IgD-negative memory B cell (primary cell): ENCODE data around the gene ZNF124. TPM values are rescaled to one million over a fixed set of nuclear protein-coding genes. Genes with fewer than 3 reads are reported as not detected.
"Not testable (repeated sequence)": the region's sequence is repeated elsewhere in the genome, so short reads cannot be mapped to it uniquely, and the experiment has no call there.

Source experiments
- H3K27ac Mint-ChIP-seq, 3 donors: one replicate each; pipeline ENCODE4 v1.8.0; 2020 to 2022; ENCODE audit warnings: mild to moderate bottlenecking in 3 of 3, mixed read lengths in 3 of 3, moderate library complexity in 1 of 3
- H3K27me3 Mint-ChIP-seq: one replicate; pipeline ENCODE4 v1.8.0; 2021; ENCODE audit warnings: mixed read lengths
- H3K36me3 Mint-ChIP-seq: one replicate; pipeline ENCODE4 v1.8.0; 2020; ENCODE audit warnings: mild to moderate bottlenecking, mixed read lengths
- H3K4me1 Mint-ChIP-seq, 3 donors: one replicate each; pipeline ENCODE4 v1.8.0; 2020 to 2022; ENCODE audit warnings: mixed read lengths in 3 of 3, mild to moderate bottlenecking in 1 of 3
- H3K4me3 Mint-ChIP-seq, 4 donors: one replicate each; pipeline ENCODE4 v1.8.0; 2020 to 2022; ENCODE audit warnings: mild to moderate bottlenecking in 4 of 4, mixed read lengths in 4 of 4, moderate library complexity in 3 of 4
- H3K9me3 Mint-ChIP-seq, 3 donors: one replicate each; pipeline ENCODE4 v1.8.0; 2020 to 2021; ENCODE audit warnings: mixed read lengths in 3 of 3, mild to moderate bottlenecking in 1 of 3
- polyA plus RNA-seq: library from polyadenylated mRNA; unstranded; fragments of 300-500 nt; fragmentation: Illumina TruSeq; gene quantifications from one replicate; pipeline ENCODE4 v1.2.3, GENCODE V29; 2021

The ZNF124 gene
- polyA plus RNA-seq, result 4.2 TPM

DNA sequence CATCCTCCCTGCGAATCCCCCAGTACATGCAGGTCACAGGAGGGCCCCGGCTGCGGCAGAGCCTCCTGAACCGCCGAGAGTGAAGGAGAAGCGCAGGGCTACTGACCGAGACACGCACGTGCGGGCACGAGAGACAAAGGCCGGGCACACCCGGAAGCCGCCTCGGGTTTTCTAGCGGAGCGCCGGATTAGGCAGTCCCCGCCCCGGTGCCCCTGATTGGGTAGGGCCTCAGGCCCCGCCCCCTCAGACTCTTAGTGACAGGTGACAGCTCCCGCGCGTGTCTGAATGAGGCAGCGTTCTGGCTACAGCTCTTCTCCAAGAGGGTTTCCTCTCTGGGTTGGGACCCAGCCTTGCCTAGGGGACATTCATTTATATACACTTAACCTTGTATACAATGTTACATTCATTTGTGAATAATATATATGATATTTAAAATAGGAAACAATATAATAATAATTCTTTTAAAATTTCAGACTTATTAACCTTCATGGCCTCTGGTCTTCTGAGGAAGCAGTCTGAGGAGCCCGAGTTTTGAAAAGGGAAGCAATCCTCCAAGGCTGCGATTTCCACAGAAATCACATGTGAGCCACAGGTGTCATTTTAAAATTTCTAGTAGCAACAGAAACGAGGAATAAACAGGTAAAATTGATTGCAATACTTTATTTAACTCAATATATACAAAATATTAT lies at the start of gene ZNF124:
Gene ZNF124, minus strand, starts transcription at position 146 of the 689 bp plus-strand sequence. Its CDS starts 143 bp downstream, at position 3.
- Mint-ChIP-seq H3K27ac (peak within 1 kb of the TSS in 2 of 3 donors; percentile 15 to 51), H3K4me3 (peak within 1 kb of the TSS in 3 of 4 donors; percentile 3 to 68 (median 25)), H3K4me1 (peaks cover 9 to 24% (median 10%) of the 10 kb centered on the region in 3 donors)
- not testable (repeated sequence) for H3K36me3 Mint-ChIP-seq, H3K27me3 Mint-ChIP-seq, H3K9me3 Mint-ChIP-seq

DNA sequence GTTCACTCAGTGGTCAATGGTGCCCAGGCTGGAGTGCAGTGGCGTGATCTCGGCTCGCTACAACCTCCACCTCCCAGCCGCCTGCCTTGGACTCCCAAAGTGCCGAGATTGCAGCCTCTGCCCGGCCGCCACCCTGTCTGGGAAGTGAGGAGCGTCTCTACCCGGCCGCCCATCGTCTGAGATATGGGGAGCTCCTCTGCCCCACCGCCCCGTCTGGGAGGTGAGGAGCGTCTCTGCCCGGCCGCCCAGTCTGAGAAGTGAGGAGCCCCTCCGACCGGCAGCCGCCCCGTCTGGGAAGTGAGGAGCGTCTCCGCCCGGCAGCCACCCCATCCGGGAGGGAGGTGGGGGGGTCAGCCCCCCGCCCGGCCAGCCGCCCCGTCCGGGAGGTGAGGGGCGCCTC lies 48.5 kb upstream of the ZNF124 start:
- H3K36me3 Mint-ChIP-seq, H3K4me3 Mint-ChIP-seq, H3K27ac Mint-ChIP-seq, H3K27me3 Mint-ChIP-seq: not testable (repeated sequence)
- Mint-ChIP-seq H3K4me1 (peaks cover 0 to 19% (median 13%) of the 10 kb centered on the region in 3 donors), H3K9me3 (peaks cover 7 to 16% (median 12%) of the 10 kb centered on the region in 3 donors)

DNA sequence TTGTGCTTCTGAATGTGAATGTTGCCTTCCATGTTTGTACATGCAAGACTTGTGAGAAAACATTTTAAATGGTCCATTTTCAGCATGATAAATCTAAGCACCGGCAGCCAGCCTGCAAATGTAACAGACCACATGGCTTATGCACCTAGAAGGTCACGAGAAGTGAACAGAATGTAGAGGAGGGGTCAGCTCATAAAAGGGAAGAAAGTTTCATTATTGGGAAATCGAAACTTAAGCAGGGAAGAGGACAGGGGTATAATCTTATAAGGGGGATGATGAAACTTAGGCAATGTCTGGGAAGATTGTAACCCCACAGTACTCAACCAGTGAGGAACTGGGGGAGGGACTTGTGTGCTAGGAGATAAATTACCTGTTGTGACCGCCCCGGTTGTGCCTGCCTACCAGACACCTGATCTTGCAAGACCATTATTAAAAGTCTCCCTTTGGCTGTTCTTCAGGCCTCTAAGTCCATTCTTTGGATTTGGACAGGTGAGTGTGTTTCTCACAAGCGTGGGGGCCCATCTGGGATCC lies 46.4 kb upstream of the ZNF124 start:
- Mint-ChIP-seq H3K9me3 (peaks cover 0 to 6% (median 2%) of the 10 kb centered on the region in 3 donors), H3K27me3 (peaks cover 8% of the 10 kb centered on the region), H3K27ac (no peak overlapping the region), H3K36me3 (no peaks in the 10 kb centered on the region), H3K4me1 (peaks cover 1 to 23% (median 16%) of the 10 kb centered on the region in 3 donors), H3K4me3 (no peak overlapping the region)

GRCh38 chr1:247216261-247216660 lies 44.4 kb upstream of the ZNF124 start:
- Mint-ChIP-seq H3K9me3 (no peaks in the 10 kb centered on the region), H3K4me1 (peaks cover 15 to 35% (median 27%) of the 10 kb centered on the region in 3 donors), H3K27ac (peak overlapping the region in 1 of 3 donors; percentile 8), H3K36me3 (no peaks in the 10 kb centered on the region), H3K27me3 (no peaks in the 10 kb centered on the region), H3K4me3 (peak overlapping the region in 2 of 4 donors; percentile 34 to 41)

- Mint-ChIP-seq H3K27me3 (no peaks in the 10 kb centered on the region), H3K4me3 (peak overlapping the region in 2 of 4 donors; percentile 86 to 88), H3K36me3 (no peaks in the 10 kb centered on the region), H3K9me3 (no peaks in the 10 kb centered on the region), H3K27ac (peak overlapping the region; percentile 87 to 97 (median 94)), H3K4me1 (peaks cover 33 to 49% (median 41%) of the 10 kb centered on the region in 3 donors)
Observed at GRCh38 chr1:247212627-247213617, 41.1 kb upstream of the ZNF124 start.

- Mint-ChIP-seq H3K9me3 (no peaks in the 10 kb centered on the region), H3K27ac (peak overlapping the region; percentile 87 to 97 (median 94)), H3K4me1 (peaks cover 39 to 54% (median 50%) of the 10 kb centered on the region in 3 donors), H3K4me3 (peak overlapping the region; percentile 79 to 89 (median 87)), H3K36me3 (no peaks in the 10 kb centered on the region), H3K27me3 (no peaks in the 10 kb centered on the region)
Observed at GRCh38 chr1:247212012-247212411, 40.2 kb upstream of the ZNF124 start.

GRCh38 chr1:247211339-247211738 lies 39.5 kb upstream of the ZNF124 start:
- Mint-ChIP-seq H3K27me3 (no peaks in the 10 kb centered on the region), H3K4me3 (peak overlapping the region; percentile 8 to 88 (median 69)), H3K27ac (peak overlapping the region; percentile 87 to 97 (median 94)), H3K4me1 (peaks cover 42 to 51% (median 48%) of the 10 kb centered on the region in 3 donors), H3K9me3 (no peaks in the 10 kb centered on the region), H3K36me3 (peaks cover under 1% of the 10 kb centered on the region)

- H3K4me1 Mint-ChIP-seq, result peaks cover 43 to 55% (median 49%) of the 10 kb centered on the region in 3 donors
- peak overlapping the region; percentile 95 to 98 (median 97) for H3K27ac Mint-ChIP-seq
- peaks cover 5% of the 10 kb centered on the region for H3K36me3 Mint-ChIP-seq
- H3K27me3 Mint-ChIP-seq, result no peaks in the 10 kb centered on the region
- H3K4me3 Mint-ChIP-seq, result peak overlapping the region; percentile 96 to 100 (median 98)
- no peaks in the 10 kb centered on the region for H3K9me3 Mint-ChIP-seq
Observed at GRCh38 chr1:247210376-247211117, 38.7 kb upstream of the ZNF124 start.

DNA sequence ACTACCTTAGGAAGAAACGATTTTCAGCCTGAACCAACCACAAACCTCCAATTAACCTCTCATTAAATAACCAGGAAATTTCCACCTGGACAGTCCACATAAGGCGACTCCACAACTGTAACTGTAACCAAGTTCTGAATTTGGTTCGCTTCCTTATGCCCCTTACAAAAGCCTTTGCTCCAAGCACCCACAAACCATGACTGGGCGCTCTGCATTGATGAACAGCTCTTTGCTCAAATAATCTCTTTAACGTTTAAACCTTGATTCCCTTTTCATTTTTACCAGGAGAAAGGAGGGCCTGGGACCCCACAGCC lies 38.2 kb upstream of the ZNF124 start:
- Mint-ChIP-seq H3K27ac (peak overlapping the region; percentile 94 to 98 (median 97)), H3K4me1 (peaks cover 43 to 56% (median 51%) of the 10 kb centered on the region in 3 donors), H3K27me3 (no peaks in the 10 kb centered on the region), H3K9me3 (no peaks in the 10 kb centered on the region), H3K36me3 (peaks cover 6% of the 10 kb centered on the region), H3K4me3 (peak overlapping the region; percentile 96 to 100 (median 98))

- peaks cover 43 to 54% (median 52%) of the 10 kb centered on the region in 3 donors for H3K4me1 Mint-ChIP-seq
- peak overlapping the region; percentile 96 to 100 (median 98) for H3K4me3 Mint-ChIP-seq
- peak overlapping the region; percentile 94 to 98 (median 97) for H3K27ac Mint-ChIP-seq
- H3K27me3 Mint-ChIP-seq, result no peaks in the 10 kb centered on the region
- peaks cover 6% of the 10 kb centered on the region for H3K36me3 Mint-ChIP-seq
- no peaks in the 10 kb centered on the region for H3K9me3 Mint-ChIP-seq
Observed at GRCh38 chr1:247209396-247209795, 37.6 kb upstream of the ZNF124 start.

GRCh38 chr1:247204177-247204647 lies 32.4 kb upstream of the ZNF124 start:
- Mint-ChIP-seq H3K9me3 (peaks cover 0 to 4% (median 0%) of the 10 kb centered on the region in 3 donors), H3K27me3 (no peaks in the 10 kb centered on the region), H3K4me3 (peak overlapping the region in 1 of 4 donors; percentile 37), H3K27ac (peak overlapping the region in 1 of 3 donors; percentile 31), H3K36me3 (peaks cover 17% of the 10 kb centered on the region), H3K4me1 (peaks cover 27 to 40% (median 31%) of the 10 kb centered on the region in 3 donors)

DNA sequence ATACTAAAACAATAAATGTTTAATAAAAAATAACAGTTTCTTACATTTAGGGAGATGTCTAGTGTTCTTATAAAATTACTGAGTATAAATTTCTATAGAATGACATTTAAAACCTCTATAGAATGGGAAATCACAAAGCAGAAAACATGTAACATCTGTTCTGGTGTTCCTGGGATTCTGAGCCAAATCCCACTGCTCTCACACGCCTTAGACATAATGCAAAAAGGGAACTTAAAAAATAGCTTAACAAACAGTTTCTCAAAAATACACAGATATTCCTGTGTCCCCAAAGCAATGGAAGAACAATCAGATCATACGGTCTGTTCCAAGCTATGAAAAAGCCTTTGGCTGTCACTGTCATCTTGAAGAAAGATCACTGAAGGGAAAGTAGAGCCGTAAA lies 27.0 kb upstream of the ZNF124 start:
- Mint-ChIP-seq H3K9me3 (peaks cover 10 to 15% (median 11%) of the 10 kb centered on the region in 3 donors), H3K4me3 (no peak overlapping the region), H3K4me1 (peaks cover 1 to 18% (median 11%) of the 10 kb centered on the region in 3 donors), H3K27me3 (no peaks in the 10 kb centered on the region), H3K36me3 (peaks cover 47% of the 10 kb centered on the region), H3K27ac (no peak overlapping the region)

GRCh38 chr1:247193958-247194357 lies 22.1 kb upstream of the ZNF124 start:
- no peak overlapping the region for H3K27ac Mint-ChIP-seq
- peaks cover 0 to 6% (median 4%) of the 10 kb centered on the region in 3 donors for H3K4me1 Mint-ChIP-seq
- peaks cover 59% of the 10 kb centered on the region for H3K36me3 Mint-ChIP-seq
- no peak overlapping the region for H3K4me3 Mint-ChIP-seq
- H3K9me3 Mint-ChIP-seq, result peaks cover 16 to 32% (median 30%) of the 10 kb centered on the region in 3 donors
- no peaks in the 10 kb centered on the region for H3K27me3 Mint-ChIP-seq
